GM19328 (cell line): ENCODE results near the gene MICB.
"Not testable (repeated sequence)": the region's sequence is repeated elsewhere in the genome, so short reads cannot be mapped to it uniquely, and the experiment has no call there.

Experiments
- ATAC-seq: cut with Tn5 transposase; IDR thresholded peaks from one replicate; pipeline ENCODE4 v1.9.1; 2021; ENCODE audit warnings: mild to moderate bottlenecking, moderate library complexity; ENCODE audit not compliant: unreplicated experiment

MICB gene

DNA sequence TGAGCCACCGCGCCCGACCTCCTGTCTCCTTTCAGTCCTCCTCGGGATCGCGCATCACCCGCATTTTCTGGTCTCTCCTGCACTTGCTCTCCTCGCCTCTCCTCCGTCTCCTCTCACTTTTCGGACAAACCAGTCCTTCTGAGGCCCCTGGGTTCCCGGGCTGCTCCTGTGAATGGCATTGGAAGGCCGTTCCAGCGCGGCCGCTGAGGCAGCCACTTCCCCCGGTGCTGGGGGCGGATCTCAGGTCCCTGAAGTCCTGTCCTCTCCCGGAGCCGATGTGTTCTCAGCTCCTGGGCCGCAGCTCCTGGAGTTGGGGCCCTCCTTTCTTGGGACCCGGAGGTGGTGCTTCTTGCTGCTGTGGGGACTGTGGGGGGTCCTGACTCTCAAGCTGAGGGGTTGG, 803 bp downstream of the MICB start:
- no peak for ATAC-seq

GRCh38 chr6:31499648-31500047, 1.7 kb downstream of the MICB start:
- ATAC-seq, result not testable (repeated sequence)

DNA sequence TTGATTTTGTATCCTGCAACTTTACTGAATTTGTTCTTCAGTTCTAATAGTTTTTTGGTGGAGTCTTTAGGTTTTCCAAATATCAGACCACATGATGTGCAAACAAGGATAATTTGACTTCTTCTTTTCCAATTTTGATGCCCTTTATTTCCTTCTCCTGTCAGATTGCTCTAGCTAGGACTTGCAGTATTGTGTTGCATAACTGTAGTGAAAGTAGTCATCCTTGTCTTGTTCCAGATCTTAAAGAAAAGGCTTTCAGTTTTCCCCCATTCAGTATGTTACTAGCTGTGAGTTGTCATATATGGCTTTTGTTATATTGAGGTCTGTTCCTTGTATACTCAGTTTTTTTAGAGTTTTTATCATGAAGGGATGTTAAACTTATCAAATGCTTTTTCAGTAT, 4.6 kb downstream of the MICB start:
- ATAC-seq, result no peak

GRCh38 chr6:31509036-31509435, 11.1 kb downstream of the MICB start:
- not testable (repeated sequence) for ATAC-seq

- ATAC-seq, result no peak
Measured at GRCh38 chr6:31510007-31510406, 12.1 kb downstream of the MICB start.

GRCh38 chr6:31513456-31514165, 15.7 kb downstream of the MICB start:
- no peak for ATAC-seq

GRCh38 chr6:31521835-31522234, 23.9 kb downstream of the MICB start:
- no peak for ATAC-seq

- no peak for ATAC-seq
Measured at GRCh38 chr6:31525553-31525931, 27.6 kb downstream of the MICB start.

GRCh38 chr6:31525932-31526591, 28.1 kb downstream of the MICB start:
- no peak for ATAC-seq

GRCh38 chr6:31528307-31528777, 30.4 kb downstream of the MICB start:
- no peak for ATAC-seq

- ATAC-seq, result no peak
Measured at GRCh38 chr6:31528821-31529328, 30.9 kb downstream of the MICB start, which contains the start of gene MCCD1. TSS of gene MCCD1 (plus strand) at chr6:31528962. CDS start at chr6:31529015, 53 bp downstream.

GRCh38 chr6:31529329-31530150, 31.6 kb downstream of the MICB start:
- no peak for ATAC-seq

GRCh38 chr6:31530659-31531058, 32.7 kb downstream of the MICB start:
- ATAC-seq, result no peak

GRCh38 chr6:31531162-31531561, 33.2 kb downstream of the MICB start:
- no peak for ATAC-seq

GRCh38 chr6:31531771-31532643, 34.1 kb downstream of the MICB start:
- no peak for ATAC-seq

DNA sequence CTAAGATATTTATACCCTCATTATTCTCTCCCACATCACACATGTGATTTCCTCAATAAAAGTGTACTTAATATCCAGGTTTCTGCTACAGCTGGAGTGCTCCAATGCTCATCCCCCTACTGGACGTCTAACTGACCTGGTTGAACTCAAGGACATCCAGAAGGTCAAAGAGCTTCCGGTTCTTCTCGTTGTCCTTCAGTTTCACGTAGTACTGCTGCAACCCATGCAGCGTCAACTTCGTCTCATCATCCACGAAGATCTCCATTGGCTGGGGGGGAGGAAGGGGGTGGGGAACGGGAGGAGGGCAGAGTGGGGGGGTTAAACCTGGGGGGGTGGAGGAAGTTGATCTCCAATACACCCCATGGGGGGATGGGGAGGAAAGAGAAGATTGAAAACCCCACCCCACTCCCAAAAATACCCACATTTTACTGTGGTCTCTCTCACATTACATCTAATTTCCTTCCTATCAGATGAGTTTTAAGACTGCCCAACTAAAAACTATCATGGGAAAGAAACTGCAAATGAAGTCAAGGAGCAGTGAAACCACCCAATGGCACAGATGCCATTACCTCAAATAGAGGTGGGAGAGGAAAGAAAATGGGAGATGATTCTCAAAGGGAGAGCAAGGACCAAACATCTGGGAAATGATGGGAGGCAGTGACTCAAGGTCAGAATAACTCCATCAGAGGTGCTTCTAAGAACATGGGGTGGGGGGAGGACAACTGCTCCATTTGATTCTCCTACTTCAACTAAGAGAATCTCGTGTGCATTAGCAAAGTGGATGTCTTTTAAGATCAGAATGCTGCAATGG, 34.9 kb downstream of the MICB start:
- ATAC-seq, result no peak

DNA sequence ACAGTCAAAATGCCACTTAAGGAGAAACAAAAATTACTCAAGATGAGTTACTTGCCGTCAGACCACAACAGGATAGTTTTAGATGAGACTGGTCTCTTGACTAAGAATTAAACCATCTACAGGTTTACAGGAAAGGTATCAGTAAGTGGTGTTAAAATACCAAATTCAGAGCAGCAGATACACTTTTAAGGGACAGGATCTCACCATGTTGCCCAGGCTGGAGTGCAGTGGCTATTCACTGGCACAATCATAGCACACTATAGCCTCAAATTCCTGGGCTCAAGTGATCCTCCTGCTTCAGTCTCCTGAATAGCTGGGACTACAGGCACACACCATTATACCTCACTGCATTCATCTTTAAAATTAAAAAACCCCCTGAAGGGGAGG, 35.5 kb downstream of the MICB start:
- no peak for ATAC-seq

DNA sequence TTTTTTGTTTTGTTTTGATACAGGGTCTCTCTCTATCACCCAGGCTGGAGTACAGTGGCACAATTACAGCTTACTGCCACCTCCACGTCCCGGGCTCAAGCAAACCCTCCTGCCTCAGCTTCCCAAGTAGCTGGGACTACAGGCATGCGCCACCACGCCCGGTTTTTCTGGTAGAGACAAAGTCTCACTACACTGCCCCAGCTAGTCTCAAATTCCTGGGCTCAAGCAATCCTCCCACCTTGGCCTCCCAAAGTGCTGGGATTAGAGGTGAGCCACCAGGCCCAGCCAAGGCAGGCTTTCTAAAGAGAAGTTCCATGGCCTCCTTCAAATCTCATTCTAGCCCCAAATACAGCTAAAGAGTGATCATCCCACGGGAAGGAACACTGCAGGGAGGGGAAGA, 36.1 kb downstream of the MICB start:
- ATAC-seq, result no peak

DNA sequence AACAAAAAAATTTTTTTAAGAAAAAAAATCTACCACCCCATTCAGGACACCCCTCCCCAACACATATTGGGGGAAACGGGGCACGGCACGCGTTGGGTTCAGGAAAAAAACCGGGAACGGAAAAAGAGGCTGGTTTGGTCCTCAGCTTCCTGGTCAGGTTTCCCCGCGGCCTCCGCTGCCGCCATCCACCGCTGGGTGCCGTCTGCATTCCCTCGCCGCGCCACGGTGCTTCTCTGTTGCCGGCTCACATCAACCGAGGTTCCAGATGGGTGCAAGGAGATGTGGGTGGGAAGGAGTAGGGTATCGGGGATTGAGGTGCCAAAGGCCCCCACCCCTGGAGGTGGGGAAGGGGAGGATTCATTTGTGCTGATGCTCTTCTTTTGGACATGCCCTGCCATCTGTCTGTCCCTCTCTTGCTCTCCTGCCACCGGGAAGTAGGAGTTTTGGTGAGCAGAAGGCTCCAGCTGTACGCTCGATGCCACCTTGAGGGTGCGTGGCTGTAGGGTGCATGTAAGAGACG, 36.6 kb downstream of the MICB start:
- ATAC-seq, result no peak
